ENCODE measurements around the gene TRIM2.

TRIM2 gene

DNA sequence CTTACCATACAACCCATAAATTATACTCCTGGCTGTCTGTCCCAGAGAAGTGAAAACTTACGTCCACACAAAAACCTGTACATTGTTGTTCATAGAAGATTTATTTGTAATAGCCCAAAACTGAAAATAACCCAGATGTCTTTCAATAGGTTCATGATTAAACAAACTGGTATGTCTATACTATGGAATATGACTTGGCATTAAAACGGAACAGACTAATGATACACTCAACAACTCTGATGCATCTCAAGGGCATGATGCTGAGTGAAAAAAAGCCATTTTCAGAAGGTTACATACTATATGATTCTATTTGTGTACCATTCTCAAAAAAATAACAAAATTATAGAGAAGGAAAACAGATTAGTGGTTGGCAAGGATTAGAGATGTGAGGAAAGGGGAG lies 128.7 kb downstream of the TRIM2 start:
- Histone ChIP-seq H2AK5ac (ENCODE audit: low read depth, low read length) (no peak overlapping the region), H3K27me3 (ENCODE audit: control insufficient read depth in 3 of 3, insufficient read depth in 3 of 3, low read depth in 1 of 3, low read length in 3 of 3) (no peaks in the 10 kb centered on the region), H3K4ac (ENCODE audit: low read length) (no peak overlapping the region), H3K36me3 (replicated peaks in 1 of 2; ENCODE audit: control insufficient read depth in 2 of 2, insufficient read depth in 2 of 2, low read length in 2 of 2) (peaks cover 4 to 100% of the 10 kb centered on the region in 2 donors), H3K4me1 (ENCODE audit: control insufficient read depth in 2 of 2, insufficient read depth in 1 of 2, low read depth in 1 of 2, low read length in 2 of 2) (no peaks in the 10 kb centered on the region), H3K27ac (replicated peaks; ENCODE audit: low read length) (no peak overlapping the region), H2BK12ac (ENCODE audit: low read length) (no peak overlapping the region), H3K4me2 (ENCODE audit: insufficient read depth, low read length, poor library complexity, severe bottlenecking) (no peak overlapping the region), H3K79me1 (ENCODE audit: low read depth, low read length) (no peaks in the 10 kb centered on the region), H4K91ac (ENCODE audit: low read depth, low read length, poor library complexity) (no peak overlapping the region), H3K23ac (ENCODE audit: low read depth, low read length, poor library complexity) (no peak overlapping the region), H2BK5ac (ENCODE audit: low read length) (no peak overlapping the region), H2BK15ac (ENCODE audit: low read length) (no peak overlapping the region), H2AFZ (ENCODE audit: low read length) (no peak overlapping the region), H3K9ac (ENCODE audit: low read depth, low read length, poor library complexity) (no peak overlapping the region), H3K18ac (ENCODE audit: low read length) (no peak overlapping the region), H4K8ac (ENCODE audit: low read depth, low read length) (no peak overlapping the region), H2BK120ac (ENCODE audit: low read depth, low read length) (no peak overlapping the region), H3K9me3 (replicated peaks in 1 of 2; ENCODE audit: control insufficient read depth in 2 of 2, insufficient read depth in 1 of 2, low read depth in 1 of 2, low read length in 2 of 2) (no peaks in the 10 kb centered on the region), H3K4me3 (ENCODE audit: low read length in 2 of 2) (no peak overlapping the region), H3K14ac (ENCODE audit: low read length) (no peak overlapping the region)
- no peak for DNase-seq (ENCODE audit: low spot score)
- WGBS, 2 donors (ENCODE audit: extremely low coverage in 2 of 2, insufficient read length in 2 of 2, insufficient replicate concordance in 1 of 2): no CpG with 5 or more reads among the region's 2 CpGs

- peaks cover 4 to 100% of the 10 kb centered on the region in 2 donors for H3K36me3 ChIP-seq (replicated peaks in 1 of 2; ENCODE audit: control insufficient read depth in 2 of 2, insufficient read depth in 2 of 2, low read length in 2 of 2)
- H3K79me1 ChIP-seq (ENCODE audit: low read depth, low read length): no peaks in the 10 kb centered on the region
- no peak overlapping the region for H3K27ac ChIP-seq (replicated peaks; ENCODE audit: low read length)
- H2BK12ac ChIP-seq (ENCODE audit: low read length): no peak overlapping the region
- H3K9me3 ChIP-seq (replicated peaks in 1 of 2; ENCODE audit: control insufficient read depth in 2 of 2, insufficient read depth in 1 of 2, low read depth in 1 of 2, low read length in 2 of 2): no peaks in the 10 kb centered on the region
- no peak overlapping the region for H2BK120ac ChIP-seq (ENCODE audit: low read depth, low read length)
- H3K9ac ChIP-seq (ENCODE audit: low read depth, low read length, poor library complexity): no peak overlapping the region
- H2AK5ac ChIP-seq (ENCODE audit: low read depth, low read length): no peak overlapping the region
- H3K4me1 ChIP-seq (ENCODE audit: control insufficient read depth in 2 of 2, insufficient read depth in 1 of 2, low read depth in 1 of 2, low read length in 2 of 2): no peaks in the 10 kb centered on the region
- no peak overlapping the region for H4K91ac ChIP-seq (ENCODE audit: low read depth, low read length, poor library complexity)
- H3K27me3 ChIP-seq (ENCODE audit: control insufficient read depth in 3 of 3, insufficient read depth in 3 of 3, low read depth in 1 of 3, low read length in 3 of 3): no peaks in the 10 kb centered on the region
- H2BK5ac ChIP-seq (ENCODE audit: low read length): no peak overlapping the region
- H3K23ac ChIP-seq (ENCODE audit: low read depth, low read length, poor library complexity): no peak overlapping the region
- no peak overlapping the region for H3K4me2 ChIP-seq (ENCODE audit: insufficient read depth, low read length, poor library complexity, severe bottlenecking)
- H3K14ac ChIP-seq (ENCODE audit: low read length): no peak overlapping the region
- H2BK15ac ChIP-seq (ENCODE audit: low read length): no peak overlapping the region
- no peak overlapping the region for H3K18ac ChIP-seq (ENCODE audit: low read length)
- no peak overlapping the region for H3K4me3 ChIP-seq (ENCODE audit: low read length in 2 of 2)
- H2AFZ ChIP-seq (ENCODE audit: low read length): no peak overlapping the region
- H4K8ac ChIP-seq (ENCODE audit: low read depth, low read length): no peak overlapping the region
- no peak for DNase-seq (ENCODE audit: low spot score)
- no peak overlapping the region for H3K4ac ChIP-seq (ENCODE audit: low read length)
Measured at GRCh38 chr4:153333874-153334273, 129.6 kb downstream of the TRIM2 start.

DNA sequence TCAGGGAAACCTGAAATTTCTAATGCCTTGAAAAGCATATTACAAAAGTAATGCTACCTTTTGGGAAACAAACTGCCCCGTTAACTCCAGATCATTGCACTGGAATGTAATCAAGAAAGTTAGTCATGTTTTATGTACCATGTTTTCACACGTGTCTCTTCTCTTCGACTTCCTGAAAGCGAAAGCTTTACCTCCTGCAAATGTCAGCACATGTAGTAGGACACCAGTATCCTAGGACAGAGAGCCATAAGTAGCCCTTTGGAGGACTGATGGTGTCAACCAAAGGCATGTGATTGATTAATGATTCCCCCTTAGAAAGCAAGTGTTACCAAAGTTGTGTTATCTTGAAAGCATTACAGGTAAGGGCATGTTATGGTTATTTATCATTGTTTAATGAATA lies 131.4 kb downstream of the TRIM2 start:
- no peak overlapping the region for H2BK12ac ChIP-seq (ENCODE audit: low read length)
- no peak overlapping the region for H3K4me2 ChIP-seq (ENCODE audit: insufficient read depth, low read length, poor library complexity, severe bottlenecking)
- no peaks in the 10 kb centered on the region for H3K27me3 ChIP-seq (ENCODE audit: control insufficient read depth in 3 of 3, insufficient read depth in 3 of 3, low read depth in 1 of 3, low read length in 3 of 3)
- no peak overlapping the region for H2BK15ac ChIP-seq (ENCODE audit: low read length)
- H3K9ac ChIP-seq (ENCODE audit: low read depth, low read length, poor library complexity): no peak overlapping the region
- H3K18ac ChIP-seq (ENCODE audit: low read length): no peak overlapping the region
- no CpG with 5 or more reads among the region's 4 CpGs for WGBS, 2 donors (ENCODE audit: extremely low coverage in 2 of 2, insufficient read length in 2 of 2, insufficient replicate concordance in 1 of 2)
- peaks cover 8 to 100% of the 10 kb centered on the region in 2 donors for H3K36me3 ChIP-seq (replicated peaks in 1 of 2; ENCODE audit: control insufficient read depth in 2 of 2, insufficient read depth in 2 of 2, low read length in 2 of 2)
- H3K4me3 ChIP-seq (ENCODE audit: low read length in 2 of 2): no peak overlapping the region
- no peak overlapping the region for H4K8ac ChIP-seq (ENCODE audit: low read depth, low read length)
- H2AFZ ChIP-seq (ENCODE audit: low read length): no peak overlapping the region
- H3K27ac ChIP-seq (replicated peaks; ENCODE audit: low read length): no peak overlapping the region
- no peak overlapping the region for H3K23ac ChIP-seq (ENCODE audit: low read depth, low read length, poor library complexity)
- no peak overlapping the region for H3K14ac ChIP-seq (ENCODE audit: low read length)
- no peaks in the 10 kb centered on the region for H3K9me3 ChIP-seq (replicated peaks in 1 of 2; ENCODE audit: control insufficient read depth in 2 of 2, insufficient read depth in 1 of 2, low read depth in 1 of 2, low read length in 2 of 2)
- no peak for DNase-seq (ENCODE audit: low spot score)
- no peak overlapping the region for H3K4ac ChIP-seq (ENCODE audit: low read length)
- H2BK5ac ChIP-seq (ENCODE audit: low read length): no peak overlapping the region
- H2AK5ac ChIP-seq (ENCODE audit: low read depth, low read length): no peak overlapping the region
- no peak overlapping the region for H2BK120ac ChIP-seq (ENCODE audit: low read depth, low read length)
- no peak overlapping the region for H4K91ac ChIP-seq (ENCODE audit: low read depth, low read length, poor library complexity)
- H3K4me1 ChIP-seq (ENCODE audit: control insufficient read depth in 2 of 2, insufficient read depth in 1 of 2, low read depth in 1 of 2, low read length in 2 of 2): no peaks in the 10 kb centered on the region
- H3K79me1 ChIP-seq (ENCODE audit: low read depth, low read length): no peaks in the 10 kb centered on the region

DNA sequence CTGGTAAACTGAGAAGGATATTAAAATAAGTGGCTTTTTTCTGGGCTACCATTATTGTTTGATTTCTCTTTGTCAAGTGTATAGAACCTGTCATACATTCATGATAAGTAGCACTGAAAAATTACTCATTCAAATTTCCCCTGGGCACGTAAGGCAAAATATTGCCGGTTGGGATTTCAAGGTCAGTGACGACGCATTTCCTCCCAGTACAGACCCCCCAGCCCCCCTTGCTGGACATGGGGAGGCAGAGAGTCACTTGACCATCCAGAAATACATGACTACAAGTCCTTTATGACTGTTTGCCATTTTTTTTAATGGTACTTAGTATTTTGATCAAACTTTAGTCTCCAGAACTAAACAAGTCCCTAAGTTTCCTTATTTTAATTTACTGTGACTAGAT lies 133.4 kb downstream of the TRIM2 start:
- Histone ChIP-seq H3K18ac (ENCODE audit: low read length) (no peak overlapping the region), H3K9ac (ENCODE audit: low read depth, low read length, poor library complexity) (no peak overlapping the region)
- WGBS, 2 donors (ENCODE audit: extremely low coverage in 2 of 2, insufficient read length in 2 of 2, insufficient replicate concordance in 1 of 2): no CpG with 5 or more reads among the region's 4 CpGs

More for the DNA sequence above, 133.4 kb downstream of the TRIM2 start:
- Histone ChIP-seq H3K36me3 (replicated peaks in 1 of 2; ENCODE audit: control insufficient read depth in 2 of 2, insufficient read depth in 2 of 2, low read length in 2 of 2) (peaks cover 8 to 90% of the 10 kb centered on the region in 2 donors), H2BK15ac (ENCODE audit: low read length) (no peak overlapping the region), H3K27ac (replicated peaks; ENCODE audit: low read length) (no peak overlapping the region), H3K4me2 (ENCODE audit: insufficient read depth, low read length, poor library complexity, severe bottlenecking) (no peak overlapping the region), H3K4me3 (ENCODE audit: low read length in 2 of 2) (no peak overlapping the region), H4K8ac (ENCODE audit: low read depth, low read length) (no peak overlapping the region), H3K9me3 (replicated peaks in 1 of 2; ENCODE audit: control insufficient read depth in 2 of 2, insufficient read depth in 1 of 2, low read depth in 1 of 2, low read length in 2 of 2) (no peaks in the 10 kb centered on the region), H4K91ac (ENCODE audit: low read depth, low read length, poor library complexity) (no peak overlapping the region), H3K14ac (ENCODE audit: low read length) (no peak overlapping the region), H2BK5ac (ENCODE audit: low read length) (no peak overlapping the region), H3K4ac (ENCODE audit: low read length) (no peak overlapping the region), H2AK5ac (ENCODE audit: low read depth, low read length) (no peak overlapping the region), H2BK120ac (ENCODE audit: low read depth, low read length) (no peak overlapping the region), H3K23ac (ENCODE audit: low read depth, low read length, poor library complexity) (no peak overlapping the region), H3K27me3 (ENCODE audit: control insufficient read depth in 3 of 3, insufficient read depth in 3 of 3, low read depth in 1 of 3, low read length in 3 of 3) (no peaks in the 10 kb centered on the region), H2AFZ (ENCODE audit: low read length) (no peak overlapping the region), H2BK12ac (ENCODE audit: low read length) (no peak overlapping the region), H3K79me1 (ENCODE audit: low read depth, low read length) (no peaks in the 10 kb centered on the region), H3K4me1 (ENCODE audit: control insufficient read depth in 2 of 2, insufficient read depth in 1 of 2, low read depth in 1 of 2, low read length in 2 of 2) (no peaks in the 10 kb centered on the region)
- no peak for DNase-seq (ENCODE audit: low spot score)
